ENCODE data around the gene KCNC1.

- TF ChIP-seq OSR1 (CRISPR knock-in tag; IDR thresholded peaks at IDR 0.05) (no peak), ESRRG (CRISPR knock-in tag; IDR thresholded peaks at IDR 0.05) (no peak), ARNTL (CRISPR knock-in tag; IDR thresholded peaks at IDR 0.05; ENCODE audit: borderline replicate concordance, low read depth) (no peak), PATZ1 (CRISPR knock-in tag; IDR thresholded peaks at IDR 0.05; ENCODE audit: borderline replicate concordance) (no peak), ZFP3 (CRISPR knock-in tag; IDR thresholded peaks at IDR 0.05) (no peak), ZNF8 (CRISPR knock-in tag; IDR thresholded peaks at IDR 0.05) (no peak), RARB (CRISPR knock-in tag; IDR thresholded peaks at IDR 0.05) (no peak)
Measured at GRCh38 chr11:17792161-17792560, 57.6 kb downstream of the KCNC1 start.
